GM06990 (cell line): ENCODE measurements around the gene SSBP3.

ENCODE experiments used
- DNase-seq: peaks from one replicate; pipeline ENCODE4 v3.0.0-alpha.2; 2011; ENCODE audit not compliant: insufficient read length; ENCODE audit errors: extremely low read depth
- H3K27me3 ChIP-seq: replicated peaks from 2 replicates; pipeline ENCODE4 v1.6.0; 2011; ENCODE audit warnings: low read length; ENCODE audit not compliant: control insufficient read depth, insufficient read depth
- H3K36me3 ChIP-seq: 2 replicates; pipeline ENCODE4 v1.5.1; 2011; ENCODE audit warnings: low read length; ENCODE audit not compliant: control insufficient read depth, insufficient read depth
- H3K4me3 ChIP-seq: replicated peaks from 2 replicates; pipeline ENCODE4 v1.5.1; 2011; ENCODE audit warnings: low read depth, mild to moderate bottlenecking, control low read depth, low read length
- CTCF ChIP-seq: IDR thresholded peaks from 2 replicates; pipeline ENCODE4 v1.5.1; 2011; ENCODE audit warnings: low read length, control low read depth, mild to moderate bottlenecking, inconsistent platforms; ENCODE audit not compliant: insufficient read depth, poor library complexity, severe bottlenecking

SSBP3 gene

GRCh38 chr1:54377040-54377691, 29.0 kb downstream of the SSBP3 start:
- TF ChIP-seq CTCF, result no peak
- Histone ChIP-seq H3K4me3 (peak overlapping the region; percentile 23; the same call in 1 of the 2 replicates), H3K27me3 (no peaks in the 10 kb centered on the region), H3K36me3 (peaks cover 4% of the 10 kb centered on the region)
- DNase-seq, result no peak

- peak; percentile 74 for DNase-seq
- H3K36me3 ChIP-seq, result peaks cover 4% of the 10 kb centered on the region
- H3K4me3 ChIP-seq, result peak overlapping the region; percentile 37
- no peaks in the 10 kb centered on the region for H3K27me3 ChIP-seq
- TF ChIP-seq CTCF, result no peak
These were observed 29.7 kb downstream of the SSBP3 start for GRCh38 chr1:54376430-54377039.

GRCh38 chr1:54375712-54376429, 30.3 kb downstream of the SSBP3 start:
- DNase-seq, result no peak
- Histone ChIP-seq H3K36me3 (peaks cover 4% of the 10 kb centered on the region), H3K27me3 (no peaks in the 10 kb centered on the region), H3K4me3 (peak overlapping the region; percentile 37)
- TF ChIP-seq CTCF, result peak; percentile 10

GRCh38 chr1:54375298-54375697, 30.9 kb downstream of the SSBP3 start:
- Histone ChIP-seq H3K36me3 (peaks cover under 1% of the 10 kb centered on the region; the same call in 1 of the 2 replicates), H3K4me3 (no peak overlapping the region), H3K27me3 (no peaks in the 10 kb centered on the region)
- TF ChIP-seq CTCF, result no peak
- no peak for DNase-seq

GRCh38 chr1:54374766-54375165, 31.4 kb downstream of the SSBP3 start:
- H3K27me3 ChIP-seq, result no peaks in the 10 kb centered on the region
- TF ChIP-seq CTCF, result no peak
- no peaks in the 10 kb centered on the region for H3K36me3 ChIP-seq
- no peak overlapping the region for H3K4me3 ChIP-seq
- DNase-seq, result no peak
